HG02759 (cell line): ENCODE data around the gene ELAVL2.

ENCODE experiments used
- ATAC-seq: cut with Tn5 transposase; IDR thresholded peaks from one replicate; pipeline ENCODE4 v1.9.1; 2021; ENCODE audit warnings: mild to moderate bottlenecking, moderate library complexity; ENCODE audit not compliant: unreplicated experiment

The ELAVL2 gene

GRCh38 chr9:23669776-23670175, 156.3 kb downstream of the ELAVL2 start:
- ATAC-seq, result no peak

- no peak for ATAC-seq
These were observed 160.4 kb downstream of the ELAVL2 start for GRCh38 chr9:23665635-23666034.

- no peak for ATAC-seq
These were observed 161.0 kb downstream of the ELAVL2 start for GRCh38 chr9:23665051-23665450.

- ATAC-seq, result no peak
These were observed 162.1 kb downstream of the ELAVL2 start for GRCh38 chr9:23663946-23664345.

DNA sequence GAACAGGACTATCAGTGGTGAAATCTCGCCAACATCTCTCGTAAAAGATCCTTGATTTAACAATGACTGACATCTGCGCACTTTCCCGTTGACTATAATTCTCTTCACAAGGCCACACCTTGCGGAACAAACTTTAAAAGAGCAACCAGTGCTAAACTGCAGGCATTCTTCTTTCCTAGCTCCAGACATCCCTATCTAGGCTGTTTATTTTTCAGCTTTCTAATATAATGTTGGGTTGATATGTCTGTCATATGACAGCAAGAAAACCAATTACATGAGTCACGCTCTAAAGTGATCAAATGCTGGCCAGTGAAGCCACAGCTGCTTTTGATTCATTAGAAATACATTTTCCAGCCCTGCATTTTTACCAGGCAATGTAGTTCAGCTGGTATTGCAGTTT, 162.5 kb downstream of the ELAVL2 start:
- no peak for ATAC-seq

- no peak for ATAC-seq
These were observed 162.9 kb downstream of the ELAVL2 start for GRCh38 chr9:23663125-23663524.

- ATAC-seq, result no peak
These were observed 163.7 kb downstream of the ELAVL2 start for GRCh38 chr9:23662320-23662719.

DNA sequence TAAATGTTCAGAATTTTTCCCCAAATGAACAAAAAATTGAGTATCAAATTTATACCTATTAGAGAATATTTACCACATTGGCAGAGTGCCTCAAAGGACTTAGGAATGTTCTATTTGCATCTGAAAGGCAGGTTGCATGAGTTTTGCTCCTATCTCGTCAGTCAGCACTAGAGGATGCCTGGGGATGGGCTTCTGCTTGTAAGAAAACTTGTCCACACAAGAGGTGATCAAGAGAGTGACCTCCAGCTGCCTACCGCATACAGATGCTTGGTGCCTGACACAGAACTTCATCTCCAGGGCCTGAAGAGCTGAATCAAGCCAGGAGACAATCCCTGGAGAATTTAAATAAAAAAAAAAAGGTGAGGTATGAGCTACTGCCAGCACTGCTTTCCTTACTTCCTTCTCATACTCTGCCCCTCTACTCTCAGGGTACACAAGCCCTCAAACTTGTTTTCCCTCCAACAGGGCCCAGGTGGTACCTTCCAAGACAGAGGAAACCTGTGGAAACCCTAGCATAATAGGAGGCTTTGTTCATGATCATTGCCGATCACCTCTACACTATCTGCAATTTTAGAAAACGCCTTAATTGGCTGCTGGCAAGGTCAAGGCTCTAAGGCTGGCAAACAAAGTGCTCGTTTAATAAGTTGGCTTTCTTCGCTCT, 166.6 kb downstream of the ELAVL2 start:
- ATAC-seq, result no peak

DNA sequence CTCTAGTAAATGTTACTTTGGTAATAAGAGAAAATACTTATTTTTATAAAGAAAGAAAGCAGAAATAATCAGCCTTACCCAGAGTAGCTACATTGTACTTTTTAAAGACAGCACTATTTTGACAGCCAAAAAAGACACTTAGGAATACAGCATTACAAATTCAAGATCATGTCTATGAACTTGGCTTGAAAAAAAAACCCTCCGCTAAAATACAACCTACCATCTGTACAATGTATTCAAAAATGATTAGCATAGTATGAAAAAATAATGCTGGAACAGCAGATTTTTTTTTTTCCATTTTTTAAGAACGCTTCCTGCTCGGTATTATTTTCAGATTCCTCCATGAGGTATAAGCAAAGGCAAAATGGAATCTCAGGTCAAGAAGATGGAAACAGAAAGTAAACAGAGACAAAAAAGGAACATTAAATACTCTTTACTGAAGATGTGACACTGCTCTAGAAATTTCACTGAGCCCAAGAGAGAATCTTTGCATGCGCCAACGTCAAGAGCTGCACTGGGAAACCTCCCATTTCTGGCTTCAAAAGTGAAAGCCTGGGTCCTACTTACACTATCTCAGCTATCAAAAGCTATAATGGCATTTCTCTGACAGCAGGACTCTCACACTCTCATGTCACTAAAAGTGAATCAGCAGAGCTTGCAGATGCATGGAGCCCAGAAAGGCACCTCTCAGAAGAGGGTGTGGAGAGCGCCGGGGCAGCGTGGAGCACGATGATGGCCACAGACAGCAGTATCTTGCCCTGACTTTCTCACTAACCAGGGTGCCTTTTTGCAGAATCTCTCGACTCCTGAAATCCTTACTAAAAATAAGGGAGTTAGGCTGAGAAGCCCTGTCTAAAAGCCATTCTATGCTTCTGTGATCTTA, 167.4 kb downstream of the ELAVL2 start:
- no peak for ATAC-seq

GRCh38 chr9:23651051-23651450, 175.0 kb downstream of the ELAVL2 start:
- ATAC-seq, result no peak

DNA sequence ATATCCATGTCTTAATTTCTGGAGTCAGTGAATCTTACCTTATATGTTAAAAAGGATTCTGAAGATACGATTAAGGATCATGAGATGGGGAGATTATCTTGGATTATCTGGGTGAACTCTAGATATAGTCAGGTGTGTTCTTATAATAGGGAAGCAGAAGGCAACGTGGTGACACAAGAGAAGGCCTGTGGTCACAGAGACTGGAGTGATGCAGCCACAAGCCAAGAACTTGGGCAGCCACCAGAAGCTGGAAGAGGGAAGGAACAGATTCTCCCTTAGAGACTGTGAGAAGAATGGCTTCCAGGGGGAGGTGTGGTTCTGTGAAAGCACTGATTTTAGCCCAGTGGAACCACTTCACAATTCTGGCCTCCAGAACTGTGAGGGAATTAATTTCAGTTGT, 177.4 kb downstream of the ELAVL2 start:
- ATAC-seq, result no peak

DNA sequence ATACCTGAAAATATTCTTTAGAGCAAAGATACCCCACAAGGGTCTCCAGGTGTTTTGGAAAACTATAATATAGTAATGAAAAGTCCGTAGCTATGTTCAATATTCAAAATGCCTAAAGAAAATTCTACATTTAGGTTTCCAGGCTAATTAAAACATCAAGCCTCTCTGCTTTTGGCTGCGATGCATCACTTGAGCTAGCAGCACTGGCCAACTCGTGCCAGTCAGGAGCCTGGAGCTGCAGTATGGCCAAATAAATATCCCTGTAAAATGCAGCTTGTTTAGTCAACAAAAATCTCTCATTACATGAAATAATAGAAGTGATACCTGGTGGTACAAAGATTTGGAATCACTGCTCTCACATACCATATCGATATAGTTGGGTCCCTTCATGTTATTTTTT, 181.1 kb downstream of the ELAVL2 start:
- no peak for ATAC-seq

DNA sequence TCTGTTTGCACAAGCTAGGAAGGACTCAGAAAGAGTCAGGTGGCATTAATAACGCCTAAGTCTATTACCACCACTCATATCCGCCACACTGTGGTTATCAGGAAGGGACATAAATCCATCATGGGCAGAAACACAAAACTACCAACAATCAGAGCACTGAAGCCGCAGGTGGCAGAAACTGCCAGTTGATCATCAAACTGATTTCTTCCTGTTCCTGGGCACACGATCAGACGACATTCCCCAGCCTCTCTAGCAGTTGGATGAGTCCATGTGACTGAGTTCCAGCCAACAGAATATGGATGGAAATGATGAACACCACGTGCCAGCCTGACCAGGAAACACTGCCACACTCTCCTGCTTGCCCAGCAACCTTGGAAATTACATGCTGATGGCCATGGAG, 181.7 kb downstream of the ELAVL2 start:
- ATAC-seq, result no peak

GRCh38 chr9:23643656-23644258, 182.3 kb downstream of the ELAVL2 start:
- no peak for ATAC-seq
